Heart left ventricle (tissue), 16 donors: ENCODE data around the gene SPAG9. TPM values are rescaled to one million over a fixed set of nuclear protein-coding genes. Genes with fewer than 3 reads are reported as not detected.

Experiments used
- ATAC-seq, 4 donors: fragments of 200-7000 bp; cut with Tn5 transposase; one replicate each; pipeline ENCODE4 v1.9.1; 2020 to 2022; ENCODE audit warnings: moderate library complexity in 4 of 4, mild to moderate bottlenecking in 3 of 4, moderate number of reproducible peaks in 1 of 4
- DNase-seq, 5 donors: peaks; one replicate each; pipeline ENCODE4 v3.0.0-alpha.2; 2020
- H3K27ac ChIP-seq, 12 donors: fragments of 200-600 bp; sonication (generic) in 4 of 12; one replicate each; pipeline versions ENCODE4 v1.5.0 to v1.8.0; 2016 to 2022; ENCODE audit warnings: mild to moderate bottlenecking in 2 of 12
- H3K27me3 ChIP-seq, 9 donors: fragments of 200-600 bp; sonication (generic) in 2 of 9; one replicate each; pipeline versions ENCODE4 v1.5.1 to v1.8.0; 2016 to 2022; ENCODE audit warnings: mild to moderate bottlenecking in 3 of 9
- H3K36me3 ChIP-seq, 9 donors: fragments of 200-600 bp; sonication (generic) in 2 of 9; one replicate each; pipeline versions ENCODE4 v1.5.0 to v1.8.0; 2018 to 2022; ENCODE audit warnings: mild to moderate bottlenecking in 2 of 9
- H3K4me1 ChIP-seq, 12 donors: fragments of 200-600 bp; sonication (generic) in 4 of 12; one replicate each; pipeline versions ENCODE4 v1.5.0 to v1.8.0; 2016 to 2022; ENCODE audit warnings: mild to moderate bottlenecking in 3 of 12
- H3K4me3 ChIP-seq, 12 donors: fragments of 200-600 bp; sonication (generic) in 4 of 12; one replicate each; pipeline versions ENCODE4 v1.5.0 to v1.8.0; 2017 to 2022; ENCODE audit warnings: mild to moderate bottlenecking in 9 of 12, moderate library complexity in 4 of 12
- H3K9me3 ChIP-seq, 12 donors: fragments of 200-600 bp; sonication (generic) in 4 of 12; one replicate each; pipeline versions ENCODE4 v1.5.0 to v1.8.0; 2016 to 2022; ENCODE audit warnings: mild to moderate bottlenecking in 1 of 12
- CTCF ChIP-seq, 12 donors: fragments of 200-600 bp; sonication (generic) in 4 of 12; IDR thresholded peaks; one replicate each; pipeline versions ENCODE4 v1.5.0 to v1.8.0; 2018 to 2022; ENCODE audit warnings: antibody characterized with exemption in 12 of 12, mild to moderate bottlenecking in 5 of 12
- POLR2A ChIP-seq, 2 donors: fragments of 450-650 bp; IDR thresholded peaks; one replicate each; pipeline ENCODE4 v1.6.1; 2017; ENCODE audit warnings: antibody characterized with exemption in 2 of 2, mild to moderate bottlenecking in 2 of 2, moderate library complexity in 2 of 2
- WGBS, 4 donors: extraction: QIAGEN DNeasy Blood & Tissue Kit in 2 of 4; methylation state at CpG; one replicate each; pipeline versions ENCODE4 v1.1.5 to v1.1.7; 2013 to 2018; 5-methylcytosine and 5-hydroxymethylcytosine counted together
- intact Hi-C, 10 donors: fragments of 100-400 bp; cut with DNase I; formaldehyde crosslinking; loops; one replicate each; pipeline versions ENCODE4 v1.11.1 to v1.14.2; 2022
- polyA plus RNA-seq, 2 donors: library from polyadenylated mRNA; stranded (reverse); fragments of 200-250 nt; gene quantifications; one replicate each; pipeline ENCODE4 v1.2.3, GENCODE V29; 2013
- total RNA-seq, 9 donors: library from RNA; depleted of rRNA in 2 of 9; stranded (reverse); fragments of >200 nt in 2 of 9; fragmentation: NEBNext Ultra II Directional in 3 of 9; extraction: Animal tissue kit (Norgen Biotek cat#: 25700) in 3 of 9; gene quantifications; one replicate each; pipeline versions ENCODE4 v1.1.0 to v1.2.4, GENCODE V29; 2016 to 2023
- donor health status: ischemic (EF 13 %, LVEDD 7.1; RV severe dilation, severe dysfunction).
- donor health status: healthy with polysubstance abuse.
- donor health status: DM: no; HTN: yes; CAD: no.
- donor health status: DM: no; HTN: no; CAD: no.
- donor health status: ischemic (EF 25% LVEDD 6.9; RV normal size, moderate dysfunction).
- donor health status: ischemic (EF 25% LVEDD 5.7; RV mildly dilated, moderate dysfunction).
- donor health status: healthy.
- donor health status: DM: yes; HTN: yes; CAD: no.
- donor health status: ischemic (EF 35%, LVEDD 5.7; RV mildly dilated, moderate dysfunction).
- donor health status: nonischemic (EF 11% LVEDD 7.7; RV severe dilation, severe dysfunction).
- donor health status: DM: yes; HTN: yes; CAD: no.
- donor health status: PGD.
- donor health status: ischemic (EF 29% LVEDD 5.4; RV normal size, mild dysfunction).
- donor health status: nonischemic (EF 23%, LVEDD 6.1; RV moderate dilation, normal function).

SPAG9 gene
- total and polyA plus RNA-seq, 11 donors: 15.9 to 65.4 (median 52.9) TPM

- H3K4me1 ChIP-seq: peaks cover 13 to 57% (median 37%) of the 10 kb centered on the region in 12 donors
- H3K27me3 ChIP-seq: no peaks in the 10 kb centered on the region
- peak overlapping the region in 10 of 12 donors; percentile 23 to 77 (median 50) for H3K27ac ChIP-seq
- DNase-seq (no peak), ATAC-seq (no peak)
- no peaks in the 10 kb centered on the region for H3K36me3 ChIP-seq
- no peaks in the 10 kb centered on the region for H3K9me3 ChIP-seq
- no peak overlapping the region for H3K4me3 ChIP-seq
- TF ChIP-seq CTCF (IDR thresholded peaks at IDR 0.05): no peak
- TF ChIP-seq POLR2A (IDR thresholded peaks at IDR 0.05): no peak
- intact Hi-C loops: loop anchor here in 7 of 10 donors (5.0 kb wide), 2 partner anchors 44 to 49 kb away; partner anchors contain the start of gene TOB1 (in 5 of the 7)
- 75 to 84% (median 78%) methylated on average over 1 to 2 of the region's 2 CpGs for WGBS, 4 donors
Observed at GRCh38 chr17:50916026-50916707, 204.5 kb downstream of the SPAG9 start.

GRCh38 chr17:50914505-50915063 is 206.1 kb downstream of the SPAG9 start:
- no peak for ATAC-seq
- DNase-seq: no peak
- H3K4me3 ChIP-seq: no peak overlapping the region
- H3K4me1 ChIP-seq: peaks cover 13 to 61% (median 29%) of the 10 kb centered on the region in 12 donors
- WGBS, 4 donors: 90 to 93% (median 92%) methylated on average over 11 of the region's 11 CpGs
- no peaks in the 10 kb centered on the region for H3K27me3 ChIP-seq
- H3K9me3 ChIP-seq: no peaks in the 10 kb centered on the region
- H3K36me3 ChIP-seq: no peaks in the 10 kb centered on the region
- H3K27ac ChIP-seq: peak overlapping the region in 7 of 12 donors; percentile 28 to 63 (median 42)
- intact Hi-C loops: loop anchor here in 7 of 10 donors (5.0 kb wide), 2 partner anchors 42 to 47 kb away; partner anchors contain the start of gene TOB1 (in 5 of the 7)
- TF ChIP-seq CTCF (IDR thresholded peaks at IDR 0.05): no peak
- TF ChIP-seq POLR2A (IDR thresholded peaks at IDR 0.05): no peak

- intact Hi-C loops: no loop called here
- no peak for TF ChIP-seq CTCF (IDR thresholded peaks at IDR 0.05)
- no peak for TF ChIP-seq POLR2A (IDR thresholded peaks at IDR 0.05)
- DNase-seq: no peak
- ATAC-seq: no peak
- H3K4me3 ChIP-seq: no peak overlapping the region
- H3K27ac ChIP-seq: no peak overlapping the region
- 89 to 98% (median 97%) methylated on average over 2 of the region's 2 CpGs for WGBS, 4 donors
- no peaks in the 10 kb centered on the region for H3K9me3 ChIP-seq
- peaks cover under 1 to 60% (median 22%) of the 10 kb centered on the region in 12 donors for H3K4me1 ChIP-seq
- no peaks in the 10 kb centered on the region for H3K36me3 ChIP-seq
- H3K27me3 ChIP-seq: no peaks in the 10 kb centered on the region
Observed at GRCh38 chr17:50913120-50913519, 207.5 kb downstream of the SPAG9 start.

Other genes with a start within 250 kb of the SPAG9 start
- 10 to 100 TPM in 8 of 9 donors, 1 to 10 TPM in 1; 9.2 to 42.9 (median 23.4) TPM for gene NME1, start 32.7 kb upstream of the SPAG9 start, total RNA-seq
- gene NME1, start 32.7 kb upstream of the SPAG9 start, polyA plus RNA-seq: 100 to 1,000 TPM in 1 of 2 donors, 10 to 100 TPM in 1; 40.8 to 157 TPM
- 100 to 1,000 TPM; 171 to 386 (median 245) TPM for gene NME2, start 45.5 kb upstream of the SPAG9 start, total RNA-seq
- gene NME2, start 45.5 kb upstream of the SPAG9 start, polyA plus RNA-seq: 100 to 1,000 TPM; 414 to 813 TPM
- gene MBTD1, start 139.2 kb upstream of the SPAG9 start, total RNA-seq: 1 to 10 TPM; 3.4 to 9.8 (median 6.9) TPM
- gene MBTD1, start 139.2 kb upstream of the SPAG9 start, polyA plus RNA-seq: 1 to 10 TPM; 3.4 to 4.9 TPM
- 10 to 100 TPM in 3 of 9 donors, 1 to 10 TPM in 6; 5.3 to 13.5 (median 8.1) TPM for gene UTP18, start 139.7 kb upstream of the SPAG9 start, total RNA-seq
- 10 to 100 TPM in 1 of 2 donors, 1 to 10 TPM in 1; 5.8 to 16.7 TPM for gene UTP18, start 139.7 kb upstream of the SPAG9 start, polyA plus RNA-seq